T-helper 1 cell (primary cell): ENCODE results near the gene BMP2K.
"Not testable (repeated sequence)": the region's sequence is repeated elsewhere in the genome, so short reads cannot be mapped to it uniquely, and the experiment has no call there.

Experiments
- DNase-seq, 5 donors: peaks; one replicate each; pipeline ENCODE4 v3.0.0-alpha.2; 2012 to 2020

BMP2K gene

DNA sequence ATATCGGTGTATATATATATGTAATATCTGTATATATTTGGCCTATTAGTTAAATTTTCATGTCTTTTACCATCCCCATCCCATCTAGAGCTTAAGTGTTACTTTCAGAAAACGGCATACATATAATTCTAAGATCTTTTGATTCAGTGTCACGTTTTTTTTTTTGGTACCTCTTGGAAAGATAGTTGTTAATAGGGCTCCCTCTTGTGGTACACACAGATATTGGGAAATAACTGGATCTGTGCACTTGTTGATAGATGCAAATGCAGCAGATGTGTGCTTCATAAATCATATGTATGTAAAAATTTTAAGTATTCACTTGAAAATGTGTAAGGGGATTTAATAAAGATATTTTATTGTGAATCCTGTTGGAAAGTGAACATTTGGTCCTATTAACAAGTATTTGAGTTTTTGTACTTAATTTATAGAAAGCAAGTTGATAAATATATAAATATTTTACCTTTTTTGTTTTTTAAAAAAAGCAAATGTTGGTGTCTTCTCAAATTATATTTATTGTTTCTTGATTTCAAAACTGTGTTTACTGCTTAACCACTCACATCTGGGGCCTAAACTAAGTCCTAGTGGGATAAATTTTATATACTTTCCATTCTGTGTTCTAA is 88.4 kb downstream of the BMP2K start:
- DNase-seq = peak in 2 of 5 donors; percentile 7 to 71

- no peak for DNase-seq
Observed at GRCh38 chr4:78865451-78865850, 89.3 kb downstream of the BMP2K start.

DNA sequence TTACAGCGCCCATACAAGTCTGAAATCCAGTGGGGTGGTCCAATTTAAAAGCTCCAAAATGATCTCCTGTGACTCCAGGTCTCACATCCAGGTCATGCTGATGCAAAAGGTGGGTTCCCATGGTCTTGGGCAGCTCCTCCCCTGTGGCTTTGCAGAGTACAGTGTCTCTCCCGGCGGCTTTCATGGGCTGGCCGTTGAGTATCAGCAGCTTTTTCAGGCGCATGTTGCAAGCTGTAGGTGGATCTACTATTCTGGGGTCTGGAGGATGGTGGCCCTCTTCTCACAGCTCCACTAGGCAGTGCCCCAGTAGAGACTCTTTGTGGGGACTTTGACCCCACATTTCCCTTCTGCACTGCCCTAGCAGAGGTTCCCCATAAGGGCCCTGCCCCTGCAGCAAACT is 92.6 kb downstream of the BMP2K start:
- not testable (repeated sequence) for DNase-seq

DNA sequence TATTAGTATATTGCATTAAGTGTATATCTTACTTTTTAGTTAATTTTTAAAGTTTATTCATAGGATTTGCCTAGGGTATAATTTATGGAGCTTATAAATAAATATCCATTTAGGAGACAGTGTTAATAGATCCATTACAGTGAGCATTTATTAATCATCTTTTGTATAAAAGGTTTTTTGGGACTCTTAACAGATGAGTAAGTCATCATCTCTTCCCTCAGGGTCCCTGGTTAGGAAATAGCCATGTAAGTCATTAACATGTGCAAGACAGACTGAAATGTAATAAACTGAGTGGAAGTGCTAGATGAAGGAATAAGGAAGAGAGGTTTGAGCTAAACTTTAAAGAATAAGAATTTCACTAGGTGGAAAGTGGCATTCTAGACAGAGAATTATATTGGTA is 93.9 kb downstream of the BMP2K start:
- DNase-seq = no peak

GRCh38 chr4:78876568-78877320 is 100.6 kb downstream of the BMP2K start:
- no peak for DNase-seq

- DNase-seq = no peak
Observed at GRCh38 chr4:78878031-78878430, 101.9 kb downstream of the BMP2K start.

DNA sequence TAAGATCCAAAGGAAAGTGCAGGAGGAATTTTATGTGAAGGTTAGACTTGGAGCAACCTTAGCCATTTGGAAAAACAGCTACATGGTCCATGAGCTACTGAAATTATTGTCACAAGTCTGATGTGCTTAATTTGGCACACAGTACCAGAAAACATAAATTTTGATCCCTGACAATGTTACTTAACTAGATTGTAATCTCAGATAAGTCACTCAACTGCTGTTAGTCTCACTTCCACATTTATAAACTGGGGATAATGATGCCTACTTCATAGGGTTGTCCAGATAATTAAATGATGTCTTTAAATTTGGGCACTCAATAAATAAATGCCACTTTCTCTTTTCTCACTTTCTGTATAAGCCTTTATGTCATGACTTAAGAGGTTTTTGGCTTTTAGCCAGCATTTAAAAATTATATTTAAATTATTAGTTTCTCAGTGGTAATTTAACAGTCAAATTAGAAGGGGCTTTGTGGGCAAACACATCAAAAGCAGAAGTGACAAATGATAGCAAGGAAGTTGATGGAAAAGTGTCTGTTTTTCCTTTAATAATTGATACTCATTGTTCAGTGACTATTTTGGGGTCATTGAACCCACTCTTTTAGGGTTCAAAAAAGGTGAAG is 104.8 kb downstream of the BMP2K start:
- DNase-seq = no peak

- no peak for DNase-seq
Observed at GRCh38 chr4:78885598-78885997, 109.4 kb downstream of the BMP2K start.

GRCh38 chr4:78889955-78890354 is 113.8 kb downstream of the BMP2K start:
- no peak for DNase-seq

DNA sequence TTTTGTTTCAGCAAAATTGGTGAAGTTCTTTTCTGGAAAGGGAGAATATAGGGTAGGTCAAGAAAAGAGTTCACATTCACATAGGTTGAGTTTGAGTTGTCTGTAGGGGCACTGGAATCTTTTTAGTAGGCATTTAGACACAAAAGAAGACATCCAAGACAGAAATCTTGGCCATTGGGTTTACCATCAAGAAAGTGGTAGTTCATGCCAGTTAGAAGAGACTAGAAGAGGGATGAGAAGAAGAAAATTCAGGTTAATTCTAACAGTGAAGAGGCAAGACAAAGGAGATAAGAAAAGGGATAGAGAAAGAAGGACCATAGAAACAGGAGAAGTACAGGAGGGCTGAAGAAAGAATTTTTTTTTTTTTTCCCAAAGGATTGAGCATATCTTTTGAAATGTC is 123.2 kb downstream of the BMP2K start:
- DNase-seq = no peak

GRCh38 chr4:78901882-78902281 is 125.7 kb downstream of the BMP2K start:
- no peak for DNase-seq

DNA sequence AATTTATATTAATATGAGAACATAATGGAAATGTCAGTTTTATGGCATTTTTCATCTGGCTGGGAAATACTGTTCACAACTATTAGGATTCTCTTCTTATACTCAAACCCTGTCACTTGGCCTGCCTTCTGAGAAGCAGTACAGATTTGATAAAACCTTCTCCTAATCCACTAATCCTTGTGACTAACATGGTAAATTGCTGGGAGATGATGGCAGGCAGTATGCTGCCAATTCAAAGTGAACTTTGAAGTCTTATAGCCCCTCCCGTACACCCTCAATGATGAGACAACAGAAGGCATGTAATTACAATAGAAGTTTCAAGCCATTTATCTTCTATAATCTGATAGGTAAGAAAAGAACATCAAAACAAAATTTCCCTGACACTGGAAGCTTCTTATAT is 126.1 kb downstream of the BMP2K start:
- no peak for DNase-seq

DNA sequence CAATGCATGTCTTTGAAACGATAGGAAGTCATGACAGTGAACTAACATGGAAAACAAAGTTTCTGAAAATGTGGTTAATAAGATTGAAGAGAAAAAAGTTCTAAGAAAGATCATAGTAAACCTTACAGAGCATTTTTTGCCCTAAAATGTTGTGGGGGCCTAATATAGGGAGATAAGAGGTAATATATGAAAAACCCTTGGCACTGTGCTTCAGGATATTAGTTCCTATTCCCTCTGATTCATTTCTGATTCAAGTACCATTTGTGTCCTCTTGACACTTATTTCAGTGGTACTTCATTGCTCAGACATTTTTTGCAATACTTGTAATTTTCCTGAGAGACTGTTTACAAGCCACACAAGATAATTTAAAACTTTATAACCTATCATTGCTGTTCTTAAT is 128.0 kb downstream of the BMP2K start:
- no peak for DNase-seq

- no peak for DNase-seq
Observed at GRCh38 chr4:78907638-78908037, 131.5 kb downstream of the BMP2K start.

- not testable (repeated sequence) for DNase-seq
Observed at GRCh38 chr4:78908974-78909373, 132.8 kb downstream of the BMP2K start.

DNA sequence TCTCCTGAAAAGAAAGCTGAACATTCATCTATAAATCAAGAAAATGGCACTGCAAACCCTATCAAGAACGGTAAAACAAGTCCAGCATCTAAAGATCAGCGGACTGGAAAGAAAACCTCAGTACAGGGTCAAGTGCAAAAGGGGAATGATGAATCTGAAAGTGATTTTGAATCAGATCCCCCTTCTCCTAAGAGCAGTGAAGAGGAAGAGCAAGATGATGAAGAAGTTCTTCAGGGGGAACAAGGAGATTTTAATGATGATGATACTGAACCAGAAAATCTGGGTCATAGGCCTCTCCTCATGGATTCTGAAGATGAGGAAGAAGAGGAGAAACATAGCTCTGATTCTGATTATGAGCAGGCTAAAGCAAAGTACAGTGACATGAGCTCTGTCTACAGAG is 134.5 kb downstream of the BMP2K start:
- DNase-seq = no peak

GRCh38 chr4:78922207-78922606 is 146.1 kb downstream of the BMP2K start:
- DNase-seq = no peak

DNA sequence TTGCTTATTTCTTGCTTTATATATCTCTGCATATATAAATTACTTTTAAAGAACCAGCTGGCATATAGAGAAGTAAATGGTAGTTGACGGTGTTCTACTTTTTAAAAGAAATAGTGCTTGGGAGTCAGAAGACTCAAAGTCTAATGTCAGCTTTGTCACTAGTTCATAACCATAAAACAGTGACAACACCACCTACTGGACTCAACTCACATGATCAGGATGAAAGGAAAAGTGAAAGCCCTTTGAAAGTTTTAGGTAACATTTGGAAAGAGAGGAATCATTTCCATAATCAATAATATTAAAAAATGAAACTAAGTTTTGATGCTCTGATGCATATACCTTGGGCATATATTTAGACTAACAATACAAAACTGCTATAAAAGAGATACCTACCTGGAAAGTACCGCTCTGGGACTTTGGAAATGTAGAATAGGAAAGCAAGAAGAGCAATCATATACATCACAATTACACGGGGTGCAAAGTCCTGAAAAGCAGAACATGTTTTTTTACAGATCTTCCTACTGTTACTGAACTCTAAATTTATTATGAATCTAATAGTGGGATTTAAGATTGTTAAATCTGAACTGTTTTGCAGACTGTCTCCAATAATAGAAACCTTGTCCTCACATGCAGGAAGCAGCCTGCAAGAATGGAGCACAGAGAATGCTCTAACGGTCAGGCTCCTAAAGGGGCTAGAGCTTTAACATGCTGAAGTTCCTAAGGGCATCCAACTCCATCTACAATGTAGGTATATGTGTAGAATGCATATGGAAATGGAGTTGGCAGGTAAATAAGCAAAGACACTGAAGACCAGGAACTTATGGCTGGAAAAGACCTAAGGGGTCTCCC is 147.5 kb downstream of the BMP2K start:
- DNase-seq = no peak

DNA sequence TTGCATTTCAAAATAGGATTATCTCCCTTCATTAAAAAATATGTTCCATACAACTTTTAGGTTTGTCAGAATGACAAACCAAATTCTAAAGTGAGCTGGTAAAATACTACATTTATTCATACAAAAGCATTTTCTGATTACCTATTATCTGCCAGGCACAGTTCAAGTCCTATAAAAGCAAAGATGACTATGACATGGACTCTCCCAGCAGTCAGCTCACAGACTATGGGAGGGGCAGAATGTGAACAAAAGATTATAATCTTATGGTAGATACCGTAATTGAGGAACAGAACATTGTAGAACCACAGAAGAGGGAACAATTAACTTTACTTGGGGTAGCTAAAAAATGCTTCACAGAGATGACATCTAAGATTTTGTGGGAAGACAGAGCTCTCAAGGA is 150.7 kb downstream of the BMP2K start:
- DNase-seq = no peak

DNA sequence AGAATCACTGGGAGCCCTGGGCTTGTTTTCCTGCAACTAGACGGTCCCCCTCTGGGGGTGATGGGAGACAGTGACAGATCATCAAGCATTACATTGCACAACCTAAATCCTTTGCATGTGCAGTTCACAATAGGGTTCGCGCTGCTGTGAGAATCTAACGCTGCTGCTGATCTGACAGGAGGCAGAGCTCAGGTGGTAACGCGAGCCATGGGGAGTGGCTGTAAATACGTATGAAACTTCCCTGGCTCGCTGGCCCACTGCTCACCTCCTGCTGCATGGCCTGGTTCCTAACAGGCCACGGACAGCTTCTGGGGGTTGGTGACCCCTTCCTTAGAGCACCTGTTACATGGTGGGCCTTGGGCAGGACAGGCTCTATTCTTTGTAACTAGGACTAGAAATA is 152.7 kb downstream of the BMP2K start:
- no peak for DNase-seq

DNA sequence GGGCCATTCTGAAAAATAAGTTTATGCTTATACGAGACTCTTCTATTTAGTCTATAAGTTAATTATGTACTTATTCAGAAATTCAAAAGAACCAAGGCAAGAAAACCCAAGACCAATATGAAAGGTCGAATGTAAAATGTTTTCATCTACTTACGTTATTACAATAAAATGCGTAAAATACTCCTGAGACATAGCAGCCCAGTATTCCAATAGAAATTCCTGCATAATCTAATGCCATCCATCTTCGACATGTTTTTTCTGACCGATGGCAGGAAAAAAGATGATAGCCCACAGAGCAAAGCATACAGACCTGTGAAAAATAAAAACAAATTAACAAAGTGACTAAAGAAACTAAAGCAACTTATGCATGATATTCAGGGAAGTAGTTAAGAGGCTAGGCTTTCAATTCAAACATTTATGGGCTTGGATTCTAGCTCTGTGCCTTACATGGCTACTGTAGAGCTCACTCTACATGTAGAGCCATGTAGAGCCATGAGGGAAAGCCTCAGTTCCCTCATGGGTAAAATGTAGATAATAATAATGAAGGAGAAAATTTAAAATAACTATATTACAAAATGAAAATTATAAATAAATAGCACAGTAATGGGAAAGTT is 154.0 kb downstream of the BMP2K start:
- DNase-seq = no peak

DNA sequence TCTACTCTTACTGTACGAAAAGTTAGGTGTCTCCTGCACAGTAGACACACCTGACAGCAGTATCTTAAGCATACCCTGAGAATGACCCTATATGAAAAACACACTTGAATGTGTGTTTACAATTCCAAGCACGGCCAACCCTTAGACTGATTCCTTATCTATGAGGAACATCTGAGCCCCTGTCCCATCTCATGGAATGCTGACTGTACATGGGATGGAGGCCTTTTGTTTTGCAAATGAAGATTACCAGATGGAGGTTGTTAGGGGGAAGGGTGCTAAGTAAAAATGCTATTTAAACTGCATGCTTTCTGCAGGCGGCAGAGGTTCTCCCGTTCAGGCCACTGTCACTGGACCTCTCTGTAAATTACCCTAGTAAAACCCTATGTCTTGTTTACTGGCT is 160.8 kb downstream of the BMP2K start:
- no peak for DNase-seq

DNA sequence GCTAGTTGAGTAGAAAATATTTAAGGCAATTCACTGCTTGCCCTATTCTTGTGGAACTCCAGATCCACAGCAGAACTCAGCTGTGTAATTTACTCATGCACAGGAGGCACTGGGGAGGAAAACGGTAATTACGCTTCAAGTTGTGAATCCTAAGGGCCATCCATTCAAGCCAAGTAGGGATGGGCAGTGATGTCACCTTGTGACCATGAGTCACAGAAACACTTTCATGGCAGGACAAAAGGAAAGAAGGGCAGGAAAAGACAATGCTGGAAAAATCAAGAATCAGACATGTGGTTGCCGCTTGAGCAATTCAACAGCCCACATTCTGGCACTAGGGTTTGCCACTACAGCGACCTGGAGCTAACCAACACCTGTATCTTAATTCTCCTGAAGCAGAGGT is 161.7 kb downstream of the BMP2K start:
- no peak for DNase-seq
